Peyer's patch (tissue), 4 donors: ENCODE results near the gene ACADS.

Experiments
- CTCF ChIP-seq, 6 experiments: fragments of 450-650 bp in 4 of 6; fragments of 200-600 bp in 2 of 6; sonication (generic) in 1 of 6; IDR thresholded peaks; one replicate each; pipeline ENCODE4 v1.5.1; 2017 to 2019; ENCODE audit warnings: antibody characterized with exemption in 6 of 6, mild to moderate bottlenecking in 3 of 6, moderate library complexity in 1 of 6
- POLR2A ChIP-seq, 2 donors: fragments of 450-650 bp; IDR thresholded peaks; one replicate each; pipeline ENCODE4 v1.5.1; 2017; ENCODE audit warnings: antibody characterized with exemption in 2 of 2, mild to moderate bottlenecking in 2 of 2, moderate library complexity in 2 of 2

- no peak for TF ChIP-seq CTCF (IDR thresholded peaks at IDR 0.05)
- TF ChIP-seq POLR2A (IDR thresholded peaks at IDR 0.05): no peak
These were observed 16.1 kb downstream of the ACADS start for GRCh38 chr12:120741476-120742421.
